HG02970 (cell line): ENCODE data around the gene ABHD17A.

Experiments used
- ATAC-seq: cut with Tn5 transposase; IDR thresholded peaks from one replicate; pipeline ENCODE4 v1.9.1; 2021; ENCODE audit warnings: mild to moderate bottlenecking, moderate library complexity, moderate number of reproducible peaks; ENCODE audit not compliant: unreplicated experiment, low FRiP score

ABHD17A gene

GRCh38 chr19:1885398-1886119 is at the start of gene ABHD17A:
Gene ABHD17A (minus strand): TSS chr19:1885496. CDS start chr19:1881566, 3,930 bp downstream.
- peak; percentile 87 for ATAC-seq

GRCh38 chr19:1933942-1934341 is 48.6 kb upstream of the ABHD17A start:
- no peak for ATAC-seq

- ATAC-seq: no peak
These were observed 47.9 kb upstream of the ABHD17A start for GRCh38 chr19:1933244-1933643.

- ATAC-seq: no peak
These were observed 47.1 kb upstream of the ABHD17A start for GRCh38 chr19:1932395-1932794.

GRCh38 chr19:1931445-1931844 is 46.1 kb upstream of the ABHD17A start:
- ATAC-seq: no peak

- no peak for ATAC-seq
These were observed 43.9 kb upstream of the ABHD17A start for GRCh38 chr19:1929021-1929742.

- no peak for ATAC-seq
These were observed 40.2 kb upstream of the ABHD17A start for GRCh38 chr19:1925544-1925943.

- ATAC-seq: no peak
These were observed 39.1 kb upstream of the ABHD17A start for GRCh38 chr19:1924320-1924961.

- ATAC-seq: no peak
These were observed 38.0 kb upstream of the ABHD17A start for GRCh38 chr19:1923319-1923718.

GRCh38 chr19:1922803-1923202 is 37.5 kb upstream of the ABHD17A start:
- no peak for ATAC-seq

- no peak for ATAC-seq
These were observed 36.5 kb upstream of the ABHD17A start for GRCh38 chr19:1921825-1922224.

- no peak for ATAC-seq
These were observed 36.0 kb upstream of the ABHD17A start for GRCh38 chr19:1921326-1921725.

GRCh38 chr19:1920644-1921043 is 35.3 kb upstream of the ABHD17A start:
- no peak for ATAC-seq

GRCh38 chr19:1918975-1919374 is 33.7 kb upstream of the ABHD17A start:
- no peak for ATAC-seq

- ATAC-seq: no peak
These were observed 32.6 kb upstream of the ABHD17A start for GRCh38 chr19:1917926-1918325.

GRCh38 chr19:1917146-1917545 is 31.9 kb upstream of the ABHD17A start:
- ATAC-seq: no peak

- no peak for ATAC-seq
These were observed 29.6 kb upstream of the ABHD17A start for GRCh38 chr19:1914826-1915341.

GRCh38 chr19:1913781-1914577 is 28.7 kb upstream of the ABHD17A start:
- ATAC-seq: no peak

GRCh38 chr19:1912760-1913505 is 27.6 kb upstream of the ABHD17A start:
- no peak for ATAC-seq

GRCh38 chr19:1911995-1912394 is 26.7 kb upstream of the ABHD17A start:
- no peak for ATAC-seq
